ENCODE data around the gene POGLUT3.

POGLUT3 gene, protein sequence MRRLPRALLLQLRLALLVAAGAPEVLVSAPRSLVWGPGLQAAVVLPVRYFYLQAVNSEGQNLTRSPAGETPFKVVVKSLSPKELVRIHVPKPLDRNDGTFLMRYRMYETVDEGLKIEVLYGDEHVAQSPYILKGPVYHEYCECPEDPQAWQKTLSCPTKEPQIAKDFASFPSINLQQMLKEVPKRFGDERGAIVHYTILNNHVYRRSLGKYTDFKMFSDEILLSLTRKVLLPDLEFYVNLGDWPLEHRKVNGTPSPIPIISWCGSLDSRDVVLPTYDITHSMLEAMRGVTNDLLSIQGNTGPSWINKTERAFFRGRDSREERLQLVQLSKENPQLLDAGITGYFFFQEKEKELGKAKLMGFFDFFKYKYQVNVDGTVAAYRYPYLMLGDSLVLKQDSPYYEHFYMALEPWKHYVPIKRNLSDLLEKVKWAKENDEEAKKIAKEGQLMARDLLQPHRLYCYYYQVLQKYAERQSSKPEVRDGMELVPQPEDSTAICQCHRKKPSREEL

DNA sequence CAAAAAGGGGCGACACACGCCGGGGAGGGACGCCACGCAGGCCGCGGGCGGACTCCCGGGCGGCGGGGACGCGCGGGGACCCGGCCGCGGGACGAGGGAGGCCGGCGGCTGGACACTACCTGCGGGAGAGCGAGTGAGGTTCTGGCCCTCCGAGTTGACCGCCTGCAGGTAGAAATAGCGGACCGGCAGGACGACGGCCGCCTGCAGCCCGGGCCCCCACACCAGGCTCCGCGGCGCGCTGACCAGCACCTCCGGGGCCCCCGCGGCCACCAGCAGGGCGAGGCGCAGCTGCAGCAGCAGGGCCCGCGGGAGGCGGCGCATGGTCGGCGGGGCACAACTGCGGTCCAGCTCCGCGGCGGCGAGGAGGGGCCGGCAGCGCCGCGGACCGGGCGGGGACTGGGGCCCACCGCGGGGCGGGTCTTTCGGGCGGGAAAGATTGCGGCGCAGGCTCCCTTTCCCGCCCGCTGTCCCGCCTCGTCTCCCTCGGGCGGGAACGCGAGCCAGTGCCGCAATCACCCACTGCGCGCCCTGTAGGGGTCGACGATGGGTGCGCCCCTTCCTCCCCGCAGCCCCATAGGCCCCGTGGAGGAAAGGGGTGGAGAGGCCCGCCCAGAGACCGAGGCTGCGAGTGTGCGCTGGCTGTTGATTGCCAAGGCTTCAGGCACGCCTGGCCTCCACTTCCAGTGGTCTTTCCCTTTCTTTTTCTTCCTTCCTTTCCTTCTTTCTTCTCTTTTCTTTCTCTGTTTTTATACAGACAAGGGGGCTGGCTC, at the start of gene POGLUT3:
Gene POGLUT3 (minus strand): TSS at position 339 of the 770 bp plus-strand sequence. CDS start 18 bp downstream, at position 321.
- no peak for TF ChIP-seq ZNF274 (IDR thresholded peaks at IDR 0.05; ENCODE audit: low read depth, low read length)
- peak within 1 kb of the TSS; percentile 69 for H3K4me3 ChIP-seq (ENCODE audit: low read length)

GRCh38 chr11:108545909-108546501, 47.8 kb upstream of the POGLUT3 start:
- no peak for TF ChIP-seq ZNF274 (IDR thresholded peaks at IDR 0.05; ENCODE audit: low read depth, low read length)
- H3K4me3 ChIP-seq (ENCODE audit: low read length) = no peak overlapping the region

GRCh38 chr11:108543316-108543964, 45.3 kb upstream of the POGLUT3 start:
- no peak overlapping the region for H3K4me3 ChIP-seq (ENCODE audit: low read length)
- TF ChIP-seq ZNF274 (IDR thresholded peaks at IDR 0.05; ENCODE audit: low read depth, low read length) = no peak

GRCh38 chr11:108541531-108541930, 43.3 kb upstream of the POGLUT3 start:
- H3K4me3 ChIP-seq (ENCODE audit: low read length) = no peak overlapping the region
- no peak for TF ChIP-seq ZNF274 (IDR thresholded peaks at IDR 0.05; ENCODE audit: low read depth, low read length)

DNA sequence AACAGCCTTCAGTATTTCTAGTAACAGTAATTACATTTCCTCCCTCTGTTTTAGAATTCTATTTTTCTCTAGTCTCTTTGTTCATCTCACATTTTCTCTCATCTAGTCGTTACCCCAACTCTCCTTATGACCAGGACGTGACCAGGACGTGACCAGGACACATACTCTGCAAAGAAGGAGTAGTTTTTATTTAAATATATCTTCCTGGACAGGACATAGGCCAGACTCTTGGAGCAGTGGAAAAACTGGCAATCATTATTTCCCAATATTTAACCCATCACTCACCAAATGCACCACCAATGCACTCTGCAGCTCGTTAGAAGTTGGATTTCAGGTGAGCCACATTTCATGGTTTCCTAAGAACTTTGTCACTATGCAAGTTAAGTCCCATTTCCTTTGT, 40.3 kb upstream of the POGLUT3 start:
- no peak for TF ChIP-seq ZNF274 (IDR thresholded peaks at IDR 0.05; ENCODE audit: low read depth, low read length)

DNA sequence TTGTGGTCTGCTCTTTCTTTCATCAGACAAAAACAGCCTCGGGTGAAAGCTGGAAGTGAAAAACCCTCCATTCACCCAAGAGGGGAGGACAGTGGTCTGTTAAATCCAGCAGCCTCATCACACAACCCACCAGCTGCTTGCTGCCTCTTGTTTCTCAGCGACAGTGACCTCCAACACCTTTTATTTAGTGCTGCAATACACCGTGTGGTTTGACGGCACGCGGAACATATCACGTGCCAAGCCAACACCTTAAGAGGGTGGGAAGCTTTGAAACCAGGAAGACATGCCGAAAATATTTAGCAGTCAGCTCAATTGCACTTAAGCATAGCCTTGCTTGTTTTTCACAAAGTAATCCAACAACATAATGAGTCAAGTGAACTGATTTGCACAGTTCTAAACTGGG, 39.8 kb upstream of the POGLUT3 start:
- no peak for TF ChIP-seq ZNF274 (IDR thresholded peaks at IDR 0.05; ENCODE audit: low read depth, low read length)
- H3K4me3 ChIP-seq (ENCODE audit: low read length) = no peak overlapping the region

More for the DNA sequence above, 40.3 kb upstream of the POGLUT3 start:
- no peak overlapping the region for H3K4me3 ChIP-seq (ENCODE audit: low read length)

DNA sequence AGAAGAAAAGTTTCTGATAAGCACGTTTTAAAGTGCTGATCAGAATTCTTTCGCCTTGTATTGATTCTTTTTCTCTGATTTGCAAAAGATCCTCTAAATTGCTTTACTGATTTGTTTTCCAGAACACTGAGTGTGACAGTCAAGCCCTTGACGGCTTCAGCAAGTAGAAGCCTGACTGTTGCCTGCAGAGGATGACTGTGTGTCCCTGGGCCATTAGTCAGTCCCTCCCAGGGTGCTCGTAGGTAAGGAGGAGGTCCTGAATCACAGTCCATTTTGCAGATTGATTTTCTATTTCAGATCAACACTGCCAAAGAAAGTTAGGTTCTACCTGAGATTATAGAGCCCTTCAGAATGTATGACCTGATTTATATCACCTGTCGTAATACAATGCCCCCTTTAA, 38.6 kb upstream of the POGLUT3 start:
- no peak for TF ChIP-seq ZNF274 (IDR thresholded peaks at IDR 0.05; ENCODE audit: low read depth, low read length)
- H3K4me3 ChIP-seq (ENCODE audit: low read length) = no peak overlapping the region

DNA sequence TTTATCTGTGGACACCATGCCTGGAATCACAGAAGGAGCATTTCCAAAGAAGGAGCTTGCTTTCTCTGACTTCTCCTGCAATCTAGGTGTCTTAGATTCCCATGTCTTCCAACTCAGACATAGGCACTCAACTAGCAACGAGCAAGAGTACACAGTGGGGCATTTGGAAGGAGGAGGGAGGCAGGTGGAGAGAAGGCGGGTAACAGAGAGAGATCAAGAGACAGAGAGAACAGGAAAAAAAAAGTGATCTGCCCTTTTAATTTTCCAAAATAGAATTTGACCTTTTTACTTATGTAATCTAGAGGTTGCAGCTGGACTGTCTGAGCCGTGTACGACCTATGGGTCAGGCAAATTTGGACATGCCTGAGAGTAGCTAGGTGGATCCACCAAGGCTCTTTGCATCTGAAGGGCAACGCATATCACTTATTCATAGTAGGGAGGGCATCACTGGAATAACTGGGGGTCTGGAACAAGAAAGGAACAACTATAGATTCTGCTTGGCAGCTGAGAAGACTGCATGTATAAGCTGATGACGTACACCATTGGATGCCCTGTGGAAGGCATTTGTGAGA, 37.3 kb upstream of the POGLUT3 start:
- H3K4me3 ChIP-seq (ENCODE audit: low read length) = no peak overlapping the region
- no peak for TF ChIP-seq ZNF274 (IDR thresholded peaks at IDR 0.05; ENCODE audit: low read depth, low read length)

- no peak overlapping the region for H3K4me3 ChIP-seq (ENCODE audit: low read length)
- TF ChIP-seq ZNF274 (IDR thresholded peaks at IDR 0.05; ENCODE audit: low read depth, low read length) = no peak
Observed at GRCh38 chr11:108534274-108534882, 36.2 kb upstream of the POGLUT3 start.

GRCh38 chr11:108530426-108530825, 32.2 kb upstream of the POGLUT3 start:
- TF ChIP-seq ZNF274 (IDR thresholded peaks at IDR 0.05; ENCODE audit: low read depth, low read length) = no peak
- no peak overlapping the region for H3K4me3 ChIP-seq (ENCODE audit: low read length)

- TF ChIP-seq ZNF274 (IDR thresholded peaks at IDR 0.05; ENCODE audit: low read depth, low read length) = no peak
- no peak overlapping the region for H3K4me3 ChIP-seq (ENCODE audit: low read length)
Observed at GRCh38 chr11:108527382-108527781, 29.2 kb upstream of the POGLUT3 start.

- TF ChIP-seq ZNF274 (IDR thresholded peaks at IDR 0.05; ENCODE audit: low read depth, low read length) = no peak
- no peak overlapping the region for H3K4me3 ChIP-seq (ENCODE audit: low read length)
Observed at GRCh38 chr11:108525161-108525560, 27.0 kb upstream of the POGLUT3 start.

GRCh38 chr11:108524422-108524821, 26.2 kb upstream of the POGLUT3 start:
- TF ChIP-seq ZNF274 (IDR thresholded peaks at IDR 0.05; ENCODE audit: low read depth, low read length) = no peak
- H3K4me3 ChIP-seq (ENCODE audit: low read length) = no peak overlapping the region
